Osteoblast (primary cell): ENCODE results near the gene ZDHHC18. TPM values are rescaled to one million over a fixed set of nuclear protein-coding genes. Genes with fewer than 3 reads are reported as not detected.
A peak's percentile ranks its signal among the peaks of the same experiment; 100 is the strongest.

Source experiments
- DNase-seq: peaks from one replicate; pipeline ENCODE4 v3.0.0; 2011; ENCODE audit warnings: low spot score, mixed read lengths; ENCODE audit not compliant: insufficient read length; ENCODE audit errors: missing footprints
- H2AFZ ChIP-seq: 2 replicates; pipeline ENCODE4 v1.6.0; 2011; ENCODE audit warnings: mild to moderate bottlenecking, low read length
- H3K27ac ChIP-seq: 2 replicates; pipeline ENCODE4 v1.5.1; 2011; ENCODE audit warnings: mild to moderate bottlenecking, low read depth, low read length, moderate library complexity
- H3K27me3 ChIP-seq: 2 replicates; pipeline ENCODE4 v1.6.0; 2012; ENCODE audit warnings: mild to moderate bottlenecking, control low read depth, inconsistent platforms, low read length, moderate library complexity; ENCODE audit not compliant: insufficient read depth
- H3K36me3 ChIP-seq: 2 replicates; pipeline ENCODE4 v1.5.1; 2011; ENCODE audit warnings: mild to moderate bottlenecking, low read length, control low read depth, moderate library complexity; ENCODE audit not compliant: insufficient read depth
- H3K4me1 ChIP-seq: 2 replicates; pipeline ENCODE4 v1.5.1; 2011; ENCODE audit warnings: mild to moderate bottlenecking, low read length, control low read depth, moderate library complexity; ENCODE audit not compliant: insufficient read depth
- H3K4me2 ChIP-seq: 2 replicates; pipeline ENCODE4 v1.6.0; 2011; ENCODE audit warnings: mild to moderate bottlenecking, low read length; ENCODE audit not compliant: insufficient read depth
- H3K4me3 ChIP-seq: fragments of 200-600 bp; sonication (generic); 3 replicates; pipeline ENCODE4 v1.5.1; 2012; ENCODE audit warnings: mild to moderate bottlenecking, low read length, inconsistent platforms; ENCODE audit not compliant: insufficient read depth
- H3K79me2 ChIP-seq: 2 replicates; pipeline ENCODE4 v1.6.0; 2012; ENCODE audit warnings: mild to moderate bottlenecking, low read length, control low read depth, inconsistent platforms; ENCODE audit not compliant: insufficient read depth
- H3K9me3 ChIP-seq: 2 replicates; pipeline ENCODE4 v1.5.1; 2011; ENCODE audit warnings: low read depth, low read length, control low read depth
- H4K20me1 ChIP-seq: 2 replicates; pipeline ENCODE4 v1.6.0; 2012; ENCODE audit warnings: mild to moderate bottlenecking, low read length, control low read depth; ENCODE audit not compliant: insufficient read depth
- total RNA-seq: library from RNA; depleted of rRNA; stranded (reverse); fragments of >200 nt; gene quantifications from 2 replicates; pipeline ENCODE4 v1.2.3, GENCODE V29; 2012
- TF ChIP-seq, protein P1 (sequence below): IDR thresholded peaks from 2 replicates; pipeline ENCODE4 v1.5.1; 2011; ENCODE audit warnings: mild to moderate bottlenecking, low read depth, low read length, moderate library complexity; ENCODE audit errors: extremely low read depth

ZDHHC18 gene
- total RNA-seq, 1 donor, result 7.6 TPM

DNA sequence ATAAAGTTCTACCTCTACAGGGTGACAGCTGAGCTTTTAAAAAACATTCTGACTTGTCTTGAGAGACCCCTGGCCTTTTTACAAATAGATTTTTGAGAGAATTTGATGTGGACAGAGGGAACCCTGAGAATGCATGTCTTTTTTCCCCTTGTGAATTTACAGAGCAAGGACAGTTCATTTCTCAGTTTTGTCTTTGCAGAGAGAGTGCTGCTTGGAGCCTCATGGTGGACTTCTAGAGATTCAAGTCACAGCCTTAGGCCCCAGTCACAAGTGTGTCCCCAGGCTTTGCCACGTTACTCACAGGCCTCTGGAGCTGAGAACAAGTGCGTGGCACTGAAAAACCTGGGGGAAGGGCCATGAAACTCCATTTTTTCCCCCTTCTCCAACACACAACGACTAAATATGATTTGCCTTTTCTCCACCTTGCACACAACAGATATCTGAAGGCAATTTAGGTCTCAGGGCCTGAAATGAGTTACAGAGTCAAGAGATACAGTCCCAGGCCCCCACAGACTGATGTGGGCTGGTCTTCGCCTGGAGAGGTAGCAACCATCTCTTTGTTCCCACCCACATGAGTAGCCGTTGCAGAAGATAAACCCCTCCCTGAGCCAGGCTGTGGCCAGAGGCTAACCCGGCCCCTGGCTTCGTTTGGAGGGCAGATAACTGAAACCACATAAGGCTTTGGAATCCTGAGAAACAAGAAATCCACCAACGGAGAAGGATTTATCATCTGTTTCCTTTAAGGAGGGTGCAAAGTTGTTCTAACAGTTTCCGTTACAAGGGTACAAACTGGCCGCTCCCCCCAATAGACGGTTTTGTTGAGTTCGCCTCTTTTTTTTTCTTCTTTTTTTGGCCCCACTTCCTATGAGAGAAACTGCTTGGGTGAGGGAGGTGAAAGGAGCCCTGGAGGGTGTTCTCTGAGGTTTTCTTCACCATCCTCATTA, 39.8 kb upstream of the ZDHHC18 start:
- TF ChIP-seq, protein P1, sequence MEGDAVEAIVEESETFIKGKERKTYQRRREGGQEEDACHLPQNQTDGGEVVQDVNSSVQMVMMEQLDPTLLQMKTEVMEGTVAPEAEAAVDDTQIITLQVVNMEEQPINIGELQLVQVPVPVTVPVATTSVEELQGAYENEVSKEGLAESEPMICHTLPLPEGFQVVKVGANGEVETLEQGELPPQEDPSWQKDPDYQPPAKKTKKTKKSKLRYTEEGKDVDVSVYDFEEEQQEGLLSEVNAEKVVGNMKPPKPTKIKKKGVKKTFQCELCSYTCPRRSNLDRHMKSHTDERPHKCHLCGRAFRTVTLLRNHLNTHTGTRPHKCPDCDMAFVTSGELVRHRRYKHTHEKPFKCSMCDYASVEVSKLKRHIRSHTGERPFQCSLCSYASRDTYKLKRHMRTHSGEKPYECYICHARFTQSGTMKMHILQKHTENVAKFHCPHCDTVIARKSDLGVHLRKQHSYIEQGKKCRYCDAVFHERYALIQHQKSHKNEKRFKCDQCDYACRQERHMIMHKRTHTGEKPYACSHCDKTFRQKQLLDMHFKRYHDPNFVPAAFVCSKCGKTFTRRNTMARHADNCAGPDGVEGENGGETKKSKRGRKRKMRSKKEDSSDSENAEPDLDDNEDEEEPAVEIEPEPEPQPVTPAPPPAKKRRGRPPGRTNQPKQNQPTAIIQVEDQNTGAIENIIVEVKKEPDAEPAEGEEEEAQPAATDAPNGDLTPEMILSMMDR, result no peak
- H3K79me2 ChIP-seq, result peaks cover 7% of the 10 kb centered on the region
- H3K27ac ChIP-seq, result peak overlapping the region; percentile 98
- peak; percentile 95 for DNase-seq
- H3K27me3 ChIP-seq, result no peaks in the 10 kb centered on the region
- no peaks in the 10 kb centered on the region for H4K20me1 ChIP-seq
- peak overlapping the region; percentile 80 for H2AFZ ChIP-seq
- H3K9me3 ChIP-seq, result no peaks in the 10 kb centered on the region
- H3K4me2 ChIP-seq, result peak overlapping the region; percentile 80
- peak overlapping the region; percentile 76 for H3K4me3 ChIP-seq
- H3K4me1 ChIP-seq, result peaks cover 67% of the 10 kb centered on the region
- peaks cover 16% of the 10 kb centered on the region for H3K36me3 ChIP-seq

GRCh38 chr1:26787381-26787705, 39.1 kb upstream of the ZDHHC18 start:
- Histone ChIP-seq H3K27me3 (no peaks in the 10 kb centered on the region), H2AFZ (peak overlapping the region; percentile 80), H3K9me3 (no peaks in the 10 kb centered on the region), H3K79me2 (peaks cover 4% of the 10 kb centered on the region), H3K36me3 (peaks cover 11% of the 10 kb centered on the region), H3K4me2 (peak overlapping the region; percentile 80), H3K4me1 (peaks cover 65% of the 10 kb centered on the region), H3K27ac (peak overlapping the region; percentile 98), H3K4me3 (peak overlapping the region; percentile 76), H4K20me1 (no peaks in the 10 kb centered on the region)
- no peak for DNase-seq
- TF ChIP-seq, protein P1, result no peak

GRCh38 chr1:26787706-26788514, 38.6 kb upstream of the ZDHHC18 start, which contains the start of gene PIGV:
Gene PIGV, plus strand, starts transcription at chr1:26787950. Its CDS starts 2,866 bp downstream, at chr1:26790816.
- Histone ChIP-seq H2AFZ (peak within 1 kb of the TSS; percentile 80), H3K36me3 (peaks cover 6% of the 10 kb centered on the region), H3K4me2 (peak within 1 kb of the TSS; percentile 80), H3K9me3 (no peaks in the 10 kb centered on the region), H3K79me2 (no peaks in the 10 kb centered on the region), H3K27me3 (no peaks in the 10 kb centered on the region), H3K4me1 (peaks cover 60% of the 10 kb centered on the region), H4K20me1 (no peaks in the 10 kb centered on the region), H3K4me3 (peak within 1 kb of the TSS; percentile 76), H3K27ac (peak within 1 kb of the TSS; percentile 98)
- TF ChIP-seq, protein P1, result no peak
- DNase-seq, result peak; percentile 97

DNA sequence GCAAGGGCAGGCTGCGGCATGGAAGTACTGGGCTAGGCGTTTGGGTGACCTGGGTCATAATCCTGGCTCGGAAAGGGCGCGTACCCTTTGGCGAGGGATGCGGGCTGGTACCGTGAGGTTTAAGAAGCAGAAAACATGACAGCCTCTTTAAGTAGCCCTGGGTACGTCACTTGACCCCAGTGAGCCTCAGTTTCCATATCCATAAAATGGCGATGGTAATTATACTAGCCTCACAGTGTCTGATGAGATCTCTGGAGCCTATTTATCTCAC, 38.0 kb upstream of the ZDHHC18 start:
- Histone ChIP-seq H2AFZ (peak overlapping the region; percentile 23), H3K4me3 (peak overlapping the region; percentile 76), H4K20me1 (no peaks in the 10 kb centered on the region), H3K27ac (peak overlapping the region; percentile 98), H3K79me2 (no peaks in the 10 kb centered on the region), H3K4me2 (peak overlapping the region; percentile 80), H3K4me1 (peaks cover 58% of the 10 kb centered on the region), H3K27me3 (no peaks in the 10 kb centered on the region), H3K36me3 (peaks cover under 1% of the 10 kb centered on the region), H3K9me3 (no peaks in the 10 kb centered on the region)
- TF ChIP-seq, protein P1, result no peak
- no peak for DNase-seq
